ENCODE results near the gene BAHCC1.

DNA sequence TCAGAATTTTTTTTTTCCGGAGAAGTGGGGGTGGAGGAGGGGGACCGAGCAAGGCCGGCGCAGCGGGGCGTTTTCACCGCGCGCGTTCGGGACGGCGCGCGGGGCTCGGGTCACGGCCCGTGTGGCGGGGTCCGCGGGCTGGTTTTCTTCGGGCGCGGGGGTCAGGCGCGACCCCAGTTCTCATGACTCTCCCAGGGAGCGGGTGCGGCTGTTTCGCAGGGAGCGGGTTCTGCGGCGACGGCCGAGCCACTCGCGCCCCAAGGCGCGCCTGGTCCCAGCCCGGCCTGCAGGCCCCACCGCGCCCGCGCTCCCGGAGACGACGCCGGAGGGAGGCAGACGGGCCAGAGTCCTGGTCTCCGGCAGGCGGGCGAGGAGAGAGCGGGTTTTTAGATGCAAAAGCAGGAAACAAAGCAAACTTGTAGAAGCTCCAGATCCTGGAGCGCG lies 1.0 kb downstream of the BAHCC1 start:
- TF ChIP-seq POLR2A (IDR thresholded peaks at IDR 0.05; ENCODE audit: low read depth, low read length), result no peak
- TF ChIP-seq BHLHE40 (IDR thresholded peaks at IDR 0.05; ENCODE audit: low read depth, low read length), result no peak
- TF ChIP-seq, protein P1, sequence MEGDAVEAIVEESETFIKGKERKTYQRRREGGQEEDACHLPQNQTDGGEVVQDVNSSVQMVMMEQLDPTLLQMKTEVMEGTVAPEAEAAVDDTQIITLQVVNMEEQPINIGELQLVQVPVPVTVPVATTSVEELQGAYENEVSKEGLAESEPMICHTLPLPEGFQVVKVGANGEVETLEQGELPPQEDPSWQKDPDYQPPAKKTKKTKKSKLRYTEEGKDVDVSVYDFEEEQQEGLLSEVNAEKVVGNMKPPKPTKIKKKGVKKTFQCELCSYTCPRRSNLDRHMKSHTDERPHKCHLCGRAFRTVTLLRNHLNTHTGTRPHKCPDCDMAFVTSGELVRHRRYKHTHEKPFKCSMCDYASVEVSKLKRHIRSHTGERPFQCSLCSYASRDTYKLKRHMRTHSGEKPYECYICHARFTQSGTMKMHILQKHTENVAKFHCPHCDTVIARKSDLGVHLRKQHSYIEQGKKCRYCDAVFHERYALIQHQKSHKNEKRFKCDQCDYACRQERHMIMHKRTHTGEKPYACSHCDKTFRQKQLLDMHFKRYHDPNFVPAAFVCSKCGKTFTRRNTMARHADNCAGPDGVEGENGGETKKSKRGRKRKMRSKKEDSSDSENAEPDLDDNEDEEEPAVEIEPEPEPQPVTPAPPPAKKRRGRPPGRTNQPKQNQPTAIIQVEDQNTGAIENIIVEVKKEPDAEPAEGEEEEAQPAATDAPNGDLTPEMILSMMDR (conservative IDR thresholded peaks at IDR 0.05; ENCODE audit: low read depth, low read length), result no peak
- TF ChIP-seq MAZ (IDR thresholded peaks at IDR 0.05; ENCODE audit: borderline replicate concordance, low read depth, low read length), result no peak
- no peak for TF ChIP-seq CEBPB (IDR thresholded peaks at IDR 0.05; ENCODE audit: low read depth, low read length)
- TF ChIP-seq FOS (IDR thresholded peaks at IDR 0.05; ENCODE audit: low read depth, low read length), result no peak
- no peak for TF ChIP-seq RAD21 (IDR thresholded peaks at IDR 0.05; ENCODE audit: low read length)
- TF ChIP-seq, protein P2, sequence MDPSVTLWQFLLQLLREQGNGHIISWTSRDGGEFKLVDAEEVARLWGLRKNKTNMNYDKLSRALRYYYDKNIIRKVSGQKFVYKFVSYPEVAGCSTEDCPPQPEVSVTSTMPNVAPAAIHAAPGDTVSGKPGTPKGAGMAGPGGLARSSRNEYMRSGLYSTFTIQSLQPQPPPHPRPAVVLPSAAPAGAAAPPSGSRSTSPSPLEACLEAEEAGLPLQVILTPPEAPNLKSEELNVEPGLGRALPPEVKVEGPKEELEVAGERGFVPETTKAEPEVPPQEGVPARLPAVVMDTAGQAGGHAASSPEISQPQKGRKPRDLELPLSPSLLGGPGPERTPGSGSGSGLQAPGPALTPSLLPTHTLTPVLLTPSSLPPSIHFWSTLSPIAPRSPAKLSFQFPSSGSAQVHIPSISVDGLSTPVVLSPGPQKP (IDR thresholded peaks at IDR 0.05; ENCODE audit: borderline replicate concordance, low read depth, low read length), result no peak
- no peak for TF ChIP-seq RCOR1 (IDR thresholded peaks at IDR 0.05; ENCODE audit: insufficient replicate concordance, low read length)
- TF ChIP-seq SMC3 (IDR thresholded peaks at IDR 0.05; ENCODE audit: low read depth, low read length), result no peak
